8988T (cell line): Measurements from ENCODE around the gene PTGDS.

Source experiments
- DNase-seq: peaks from one replicate; pipeline ENCODE4 v3.0.0; 2011

PTGDS gene

GRCh38 chr9:136958898-136959850 is 18.1 kb upstream of the PTGDS start:
- DNase-seq: no peak

GRCh38 chr9:136960212-136960937 is 16.9 kb upstream of the PTGDS start:
- no peak for DNase-seq

- no peak for DNase-seq
These were observed 16.4 kb upstream of the PTGDS start for GRCh38 chr9:136960938-136961275.

GRCh38 chr9:136961279-136962065 is 15.8 kb upstream of the PTGDS start:
- no peak for DNase-seq

GRCh38 chr9:136962163-136962562 is 15.1 kb upstream of the PTGDS start:
- no peak for DNase-seq

GRCh38 chr9:136962701-136963248 is 14.5 kb upstream of the PTGDS start:
- no peak for DNase-seq

GRCh38 chr9:136963341-136963740 is 14.0 kb upstream of the PTGDS start:
- no peak for DNase-seq

- no peak for DNase-seq
These were observed 13.6 kb upstream of the PTGDS start for GRCh38 chr9:136963751-136964150.

- no peak for DNase-seq
These were observed 13.1 kb upstream of the PTGDS start for GRCh38 chr9:136964171-136964689.

- DNase-seq: no peak
These were observed 12.4 kb upstream of the PTGDS start for GRCh38 chr9:136964833-136965422.

- DNase-seq: no peak
These were observed 11.4 kb upstream of the PTGDS start for GRCh38 chr9:136965771-136966484.

GRCh38 chr9:136968333-136969127 is 8.8 kb upstream of the PTGDS start:
- no peak for DNase-seq

- DNase-seq: no peak
These were observed 8.2 kb upstream of the PTGDS start for GRCh38 chr9:136969150-136969549.

GRCh38 chr9:136969774-136970173 is 7.5 kb upstream of the PTGDS start:
- no peak for DNase-seq

- DNase-seq: no peak
These were observed 6.9 kb upstream of the PTGDS start for GRCh38 chr9:136970361-136970760.

GRCh38 chr9:136971746-136972145 is 5.6 kb upstream of the PTGDS start:
- DNase-seq: no peak

GRCh38 chr9:136972335-136972734 is 5.0 kb upstream of the PTGDS start:
- DNase-seq: no peak

- DNase-seq: no peak
These were observed 4.6 kb upstream of the PTGDS start for GRCh38 chr9:136972743-136973142.

- no peak for DNase-seq
These were observed 3.4 kb upstream of the PTGDS start for GRCh38 chr9:136973618-136974617.
